NT2/D1 (cell line): ENCODE data around the gene CTSD.

Experiments used
- SUZ12 ChIP-seq: IDR thresholded peaks from 2 replicates; pipeline ENCODE4 v1.6.1; 2011; ENCODE audit not compliant: insufficient read length, insufficient read depth; ENCODE audit errors: extremely low read depth
- YY1 ChIP-seq: IDR thresholded peaks from 2 replicates; pipeline ENCODE4 v1.6.1; 2011; ENCODE audit not compliant: insufficient read length, insufficient read depth
- ZNF274 ChIP-seq: IDR thresholded peaks from 2 replicates; pipeline ENCODE4 v1.6.1; 2011; ENCODE audit warnings: mild to moderate bottlenecking, low read depth, low read length

DNA sequence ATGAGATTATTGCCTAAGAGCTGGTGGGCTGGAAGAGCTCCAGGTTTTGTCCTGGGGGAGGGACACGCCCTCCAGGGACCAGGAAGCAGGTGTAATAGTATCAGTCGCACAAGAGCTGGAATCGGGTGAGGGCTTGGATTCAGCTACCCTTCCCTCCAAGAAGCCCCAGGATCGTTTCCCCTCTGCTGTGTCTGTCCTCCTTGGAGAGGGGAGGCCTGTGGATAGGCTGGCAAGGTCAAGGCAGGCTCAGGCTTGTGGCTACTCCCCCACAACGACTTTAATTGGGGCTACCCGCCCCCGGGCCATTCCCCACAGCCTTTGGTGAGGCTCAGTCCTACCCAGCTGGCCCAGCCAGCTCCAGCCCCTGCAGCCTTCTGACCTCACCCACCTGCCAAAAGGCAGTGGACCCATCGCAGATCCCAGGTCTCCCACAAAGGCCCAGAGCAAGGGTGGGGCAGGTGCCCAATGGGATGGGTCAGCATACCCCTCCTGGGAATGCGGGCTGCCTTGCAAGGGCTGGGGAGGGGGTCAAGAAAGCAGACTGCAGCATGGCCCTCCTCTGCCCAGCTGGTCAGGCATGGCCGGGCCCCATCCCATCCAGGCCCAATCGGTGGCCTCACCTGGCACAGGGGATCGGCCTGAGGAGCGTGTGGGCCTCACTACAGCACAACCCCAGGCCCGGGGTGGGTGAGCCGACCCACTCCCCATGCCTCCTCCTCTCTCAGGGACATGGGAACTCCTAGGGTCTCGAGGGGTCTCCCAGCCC is 1.0 kb downstream of the CTSD start:
- TF ChIP-seq YY1 (no peak), ZNF274 (no peak), SUZ12 (no peak)
